Measurements from ENCODE around the gene MS4A13.

DNA sequence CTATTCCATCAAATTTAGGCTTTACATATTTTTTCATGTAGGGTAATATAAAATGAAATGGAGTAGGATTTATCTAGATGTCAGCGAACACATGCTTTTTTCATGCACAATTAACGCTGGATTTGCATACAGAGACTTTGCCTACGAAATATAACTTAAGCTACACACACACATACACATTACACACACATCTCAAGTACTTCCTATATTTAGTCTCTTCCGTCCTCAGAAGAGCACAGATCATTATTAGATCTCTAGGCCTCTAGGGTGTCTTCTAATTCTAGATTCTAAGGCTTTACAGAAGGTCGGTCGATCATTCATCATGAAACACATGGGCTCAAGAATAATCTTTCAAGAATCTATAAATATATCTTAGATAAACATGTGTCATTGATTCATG, 3.8 kb upstream of the MS4A13 start:
- TF ChIP-seq POLR2A (IDR thresholded peaks at IDR 0.05), result no peak
- TF ChIP-seq, protein P1, sequence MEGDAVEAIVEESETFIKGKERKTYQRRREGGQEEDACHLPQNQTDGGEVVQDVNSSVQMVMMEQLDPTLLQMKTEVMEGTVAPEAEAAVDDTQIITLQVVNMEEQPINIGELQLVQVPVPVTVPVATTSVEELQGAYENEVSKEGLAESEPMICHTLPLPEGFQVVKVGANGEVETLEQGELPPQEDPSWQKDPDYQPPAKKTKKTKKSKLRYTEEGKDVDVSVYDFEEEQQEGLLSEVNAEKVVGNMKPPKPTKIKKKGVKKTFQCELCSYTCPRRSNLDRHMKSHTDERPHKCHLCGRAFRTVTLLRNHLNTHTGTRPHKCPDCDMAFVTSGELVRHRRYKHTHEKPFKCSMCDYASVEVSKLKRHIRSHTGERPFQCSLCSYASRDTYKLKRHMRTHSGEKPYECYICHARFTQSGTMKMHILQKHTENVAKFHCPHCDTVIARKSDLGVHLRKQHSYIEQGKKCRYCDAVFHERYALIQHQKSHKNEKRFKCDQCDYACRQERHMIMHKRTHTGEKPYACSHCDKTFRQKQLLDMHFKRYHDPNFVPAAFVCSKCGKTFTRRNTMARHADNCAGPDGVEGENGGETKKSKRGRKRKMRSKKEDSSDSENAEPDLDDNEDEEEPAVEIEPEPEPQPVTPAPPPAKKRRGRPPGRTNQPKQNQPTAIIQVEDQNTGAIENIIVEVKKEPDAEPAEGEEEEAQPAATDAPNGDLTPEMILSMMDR (IDR thresholded peaks at IDR 0.05), result no peak

All from Peyer's patch (tissue), 4 donors.